ENCODE data around the gene ZMAT5.

Gene ZMAT5

DNA sequence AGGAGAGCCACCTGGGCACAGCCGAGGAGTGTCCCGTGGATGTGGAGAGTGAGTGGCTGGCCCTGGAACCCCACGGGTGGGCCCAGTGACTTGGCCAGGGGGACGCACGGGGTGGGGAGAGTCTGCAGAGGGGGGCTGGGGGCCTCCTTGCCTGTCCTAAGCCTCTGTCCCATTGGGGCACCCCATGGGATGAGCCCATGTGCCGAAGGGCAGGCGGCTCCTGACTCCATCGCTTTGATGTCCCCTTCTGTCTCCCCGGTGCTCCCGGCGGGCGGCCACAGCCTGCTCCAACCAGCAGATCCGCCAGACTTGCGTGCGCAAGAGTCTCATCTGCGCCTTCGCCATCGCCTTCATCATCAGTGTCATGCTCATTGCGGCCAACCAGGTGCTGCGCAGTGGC, 37.6 kb downstream of the ZMAT5 start:
- no peak for TF ChIP-seq Cebpa-rat (IDR thresholded peaks at IDR 0.05)
- Histone ChIP-seq H3K27me3 (peaks cover 2 to 26% (median 12%) of the 10 kb centered on the region in 11 experiments; a peak in 13 of 22 replicates), H3K4me2 (no peak overlapping the region), H3K9ac (no peak overlapping the region), H3K4me1 (peaks cover 3 to 28% (median 14%) of the 10 kb centered on the region in 10 experiments; a peak in 19 of 20 replicates), H3K27ac (no peak overlapping the region), H3K9me3 (replicated peaks in 1 of 11) (no peaks in the 10 kb centered on the region), H3K4me3 (no peak overlapping the region), H3K36me3 (peaks cover 0 to 20% (median 4%) of the 10 kb centered on the region in 11 experiments; a peak in 9 of 22 replicates), H4K20me1 (peaks cover 0 to 61% (median 6%) of the 10 kb centered on the region in 11 experiments; a peak in 10 of 22 replicates)

DNA sequence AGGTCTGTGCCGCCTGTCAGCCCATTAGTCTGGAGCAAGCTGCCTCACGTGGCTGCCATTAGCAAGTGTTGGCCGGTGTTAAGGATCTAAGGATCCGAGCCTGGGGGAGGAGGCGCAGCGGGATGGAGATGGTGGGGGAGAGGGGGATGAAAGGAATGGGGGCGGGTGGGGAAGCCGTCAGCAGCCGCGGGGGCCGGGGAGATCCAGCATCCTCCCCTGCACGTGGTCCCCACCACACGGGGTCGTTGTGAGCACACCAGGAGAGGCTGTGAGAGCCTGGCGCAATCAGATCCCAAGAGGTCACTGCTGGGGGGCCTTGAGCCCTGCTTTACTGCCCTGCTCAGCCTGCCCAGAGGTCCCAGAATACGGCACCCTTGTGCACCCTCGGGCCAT, 39.7 kb downstream of the ZMAT5 start:
- peaks cover 0 to 17% (median 4%) of the 10 kb centered on the region in 11 experiments; a peak in 9 of 22 replicates for H3K36me3 ChIP-seq
- H3K27me3 ChIP-seq, result peaks cover 12 to 37% (median 30%) of the 10 kb centered on the region in 11 experiments
- no peak overlapping the region for H3K4me3 ChIP-seq
- no peak overlapping the region for H3K9ac ChIP-seq
- H3K4me1 ChIP-seq, result peaks cover 0 to 11% (median 0%) of the 10 kb centered on the region in 10 experiments; a peak in 7 of 20 replicates
- TF ChIP-seq Cebpa-rat (IDR thresholded peaks at IDR 0.05), result no peak
- no peak overlapping the region for H3K27ac ChIP-seq
- H3K4me2 ChIP-seq, result peak overlapping the region in 4 of 11 experiments; percentile 15 to 37 (median 29); a peak in 3 of 22 replicates
- peaks cover 0 to 67% (median 7%) of the 10 kb centered on the region in 11 experiments; a peak in 8 of 22 replicates for H4K20me1 ChIP-seq
- no peaks in the 10 kb centered on the region for H3K9me3 ChIP-seq (replicated peaks in 1 of 11)

DNA sequence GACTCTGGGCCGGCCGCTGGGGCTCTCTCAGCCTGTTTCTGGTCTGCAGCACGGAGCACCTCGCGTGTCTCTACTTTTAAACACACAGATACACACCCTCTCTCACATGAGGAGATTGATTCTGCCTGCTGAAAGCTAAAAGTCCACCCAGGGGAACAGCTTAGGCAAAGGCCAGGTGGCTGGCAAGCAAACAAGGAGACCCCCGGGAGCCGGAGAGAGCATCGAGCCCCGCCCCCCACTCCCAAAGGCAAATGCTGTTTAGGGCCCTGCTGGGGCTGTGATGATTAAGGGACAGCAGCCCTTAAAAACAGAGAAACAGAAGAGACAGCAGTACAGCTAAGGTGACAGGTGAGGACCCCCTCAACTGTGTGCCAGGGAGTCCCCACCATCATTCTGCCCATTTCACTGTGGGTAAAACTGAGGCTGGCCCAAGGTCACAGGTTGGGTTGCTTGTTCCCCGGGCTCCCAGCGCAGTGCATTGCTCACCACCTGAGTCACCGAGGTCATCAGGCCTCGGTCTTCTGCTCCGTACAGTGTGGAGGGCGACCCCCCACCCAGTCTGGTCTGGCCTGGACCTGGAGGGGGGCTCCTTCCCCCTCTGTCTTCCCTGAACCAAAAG, 40.2 kb downstream of the ZMAT5 start:
- Histone ChIP-seq H3K27ac (no peak overlapping the region), H3K9me3 (replicated peaks in 1 of 11) (no peaks in the 10 kb centered on the region), H3K4me2 (peak overlapping the region in 6 of 11 experiments; percentile 7 to 37 (median 26); a peak in 8 of 22 replicates), H3K27me3 (peaks cover 17 to 42% (median 35%) of the 10 kb centered on the region in 11 experiments), H3K9ac (peak overlapping the region in 2 of 11 experiments; percentile 4 to 24; a peak in 2 of 22 replicates), H3K4me1 (peaks cover 0 to 11% (median 0%) of the 10 kb centered on the region in 10 experiments; a peak in 7 of 20 replicates), H3K4me3 (no peak overlapping the region), H4K20me1 (peaks cover 0 to 71% (median 7%) of the 10 kb centered on the region in 11 experiments; a peak in 10 of 22 replicates), H3K36me3 (peaks cover 0 to 15% (median 4%) of the 10 kb centered on the region in 11 experiments; a peak in 9 of 22 replicates)
- TF ChIP-seq Cebpa-rat (IDR thresholded peaks at IDR 0.05), result no peak

DNA sequence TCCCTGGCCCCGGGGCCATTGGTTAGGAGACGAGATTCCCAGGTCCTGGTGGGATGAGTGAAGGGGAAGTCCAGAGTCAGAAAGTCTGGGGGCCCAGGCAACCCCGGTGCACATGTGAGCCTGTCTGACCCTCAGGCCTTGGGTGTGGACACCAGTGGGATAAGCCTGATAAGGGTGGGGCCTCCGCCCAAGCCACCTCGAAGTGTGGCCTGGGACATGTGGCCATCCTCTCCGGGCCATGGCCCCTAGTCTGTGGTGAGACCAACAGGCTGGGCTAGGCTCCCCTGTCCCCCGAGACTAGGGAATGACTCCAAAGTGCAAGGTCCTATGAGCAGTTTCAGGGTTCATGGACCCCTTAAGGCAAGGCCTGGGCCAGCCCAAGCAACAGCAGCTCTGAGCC, 40.7 kb downstream of the ZMAT5 start:
- Histone ChIP-seq H3K27me3 (peaks cover 23 to 47% (median 41%) of the 10 kb centered on the region in 11 experiments), H3K9ac (peak overlapping the region in 2 of 11 experiments; percentile 4 to 24; a peak in 1 of 22 replicates), H3K4me2 (peak overlapping the region in 6 of 11 experiments; percentile 7 to 37 (median 26); a peak in 6 of 22 replicates), H3K9me3 (replicated peaks in 1 of 11) (no peaks in the 10 kb centered on the region), H3K4me1 (peaks cover 0 to 11% (median 0%) of the 10 kb centered on the region in 10 experiments; a peak in 7 of 20 replicates), H4K20me1 (peaks cover 0 to 74% (median 7%) of the 10 kb centered on the region in 11 experiments; a peak in 11 of 22 replicates), H3K4me3 (no peak overlapping the region), H3K36me3 (peaks cover 0 to 11% (median 4%) of the 10 kb centered on the region in 11 experiments; a peak in 9 of 22 replicates), H3K27ac (no peak overlapping the region)
- no peak for TF ChIP-seq Cebpa-rat (IDR thresholded peaks at IDR 0.05)

DNA sequence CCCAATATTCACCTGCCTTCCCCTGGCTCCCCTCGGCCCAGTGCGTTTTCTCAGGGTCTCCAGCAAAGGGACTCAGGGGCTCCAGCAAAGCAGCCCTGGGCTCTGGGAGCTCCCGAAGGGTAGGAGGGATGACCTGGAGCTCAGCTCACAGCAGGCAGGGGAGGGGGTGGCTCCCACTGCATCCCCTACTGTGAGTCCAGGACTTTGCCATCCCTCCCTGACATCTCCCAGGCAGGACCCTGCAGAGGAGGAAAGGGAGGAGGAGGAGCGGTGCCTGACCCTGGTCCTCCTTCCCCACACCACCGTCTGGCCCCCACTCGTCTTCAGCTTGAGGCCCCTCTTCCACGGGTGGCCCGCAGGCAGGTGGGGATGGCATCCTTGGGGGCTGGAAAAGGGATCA, 42.0 kb downstream of the ZMAT5 start:
- no peak for TF ChIP-seq Cebpa-rat (IDR thresholded peaks at IDR 0.05)
- no peak overlapping the region for H3K9ac ChIP-seq

DNA sequence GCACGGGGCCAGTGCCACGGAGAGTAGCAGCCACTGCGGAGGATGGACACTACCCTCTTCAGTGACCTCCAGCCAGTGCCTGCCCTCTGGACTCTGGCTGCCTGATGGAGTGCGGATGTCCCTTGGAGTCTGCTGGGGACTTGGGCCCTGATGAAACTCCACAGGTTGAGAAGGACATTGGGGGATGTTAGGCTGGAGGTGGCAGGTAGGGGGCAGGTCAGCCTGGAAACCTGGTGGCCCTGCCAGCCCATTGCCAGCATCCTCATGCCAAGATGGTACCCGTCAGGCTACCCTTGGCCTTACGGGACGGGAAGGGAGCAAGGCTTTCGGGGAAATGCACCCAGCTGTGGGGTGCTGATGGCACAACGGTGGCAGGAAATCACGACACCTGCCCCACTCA, 43.0 kb downstream of the ZMAT5 start:
- Histone ChIP-seq H3K4me1 (peaks cover 0 to 19% (median 4%) of the 10 kb centered on the region in 10 experiments; a peak in 9 of 20 replicates), H3K27me3 (peaks cover 45 to 71% (median 64%) of the 10 kb centered on the region in 11 experiments), H3K36me3 (no peaks in the 10 kb centered on the region), H3K9me3 (replicated peaks in 1 of 11) (no peaks in the 10 kb centered on the region), H3K9ac (no peak overlapping the region), H3K4me3 (no peak overlapping the region), H3K27ac (no peak overlapping the region), H3K4me2 (no peak overlapping the region), H4K20me1 (peaks cover 0 to 85% (median 24%) of the 10 kb centered on the region in 11 experiments; a peak in 14 of 22 replicates)
- no peak for TF ChIP-seq Cebpa-rat (IDR thresholded peaks at IDR 0.05)

More for the DNA sequence above, 42.0 kb downstream of the ZMAT5 start:
- Histone ChIP-seq H3K36me3 (no peaks in the 10 kb centered on the region; a peak in 1 of 22 replicates), H3K27ac (no peak overlapping the region), H3K4me2 (no peak overlapping the region), H3K4me3 (no peak overlapping the region), H4K20me1 (peaks cover 0 to 78% (median 15%) of the 10 kb centered on the region in 11 experiments; a peak in 14 of 22 replicates), H3K4me1 (peaks cover 0 to 19% (median 4%) of the 10 kb centered on the region in 10 experiments; a peak in 9 of 20 replicates), H3K9me3 (replicated peaks in 1 of 11) (no peaks in the 10 kb centered on the region), H3K27me3 (peaks cover 35 to 60% (median 53%) of the 10 kb centered on the region in 11 experiments)

DNA sequence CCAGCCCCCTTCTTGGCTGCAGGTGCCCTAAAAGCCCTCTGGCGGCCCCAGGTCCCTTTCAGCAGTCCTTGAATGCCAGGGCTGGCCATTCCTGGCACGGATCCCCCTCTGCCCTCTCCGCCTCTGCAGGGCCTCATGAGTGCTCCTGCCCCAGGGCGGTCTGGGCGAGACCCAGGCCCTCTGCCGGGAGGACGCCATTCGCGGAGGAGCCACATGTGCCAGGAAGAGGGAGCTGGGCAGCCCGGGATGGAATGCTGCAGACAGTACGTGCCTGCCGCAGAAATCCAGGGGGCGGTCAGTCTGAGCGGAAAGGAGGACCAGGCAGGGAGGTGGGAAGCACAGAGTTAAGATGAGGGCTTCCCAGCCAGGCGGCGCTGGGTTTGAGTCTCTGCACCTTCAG, 44.2 kb downstream of the ZMAT5 start:
- no peak overlapping the region for H3K4me2 ChIP-seq
- no peak overlapping the region for H3K9ac ChIP-seq
- H3K27me3 ChIP-seq, result peaks cover 57 to 82% (median 76%) of the 10 kb centered on the region in 11 experiments
- peaks cover 0 to 87% (median 25%) of the 10 kb centered on the region in 11 experiments; a peak in 14 of 22 replicates for H4K20me1 ChIP-seq
- no peaks in the 10 kb centered on the region for H3K9me3 ChIP-seq (replicated peaks in 1 of 11)
- no peak overlapping the region for H3K27ac ChIP-seq
- no peak overlapping the region for H3K4me3 ChIP-seq
- peaks cover 0 to 19% (median 4%) of the 10 kb centered on the region in 10 experiments; a peak in 9 of 20 replicates for H3K4me1 ChIP-seq
- H3K36me3 ChIP-seq, result no peaks in the 10 kb centered on the region
- TF ChIP-seq Cebpa-rat (IDR thresholded peaks at IDR 0.05), result no peak

DNA sequence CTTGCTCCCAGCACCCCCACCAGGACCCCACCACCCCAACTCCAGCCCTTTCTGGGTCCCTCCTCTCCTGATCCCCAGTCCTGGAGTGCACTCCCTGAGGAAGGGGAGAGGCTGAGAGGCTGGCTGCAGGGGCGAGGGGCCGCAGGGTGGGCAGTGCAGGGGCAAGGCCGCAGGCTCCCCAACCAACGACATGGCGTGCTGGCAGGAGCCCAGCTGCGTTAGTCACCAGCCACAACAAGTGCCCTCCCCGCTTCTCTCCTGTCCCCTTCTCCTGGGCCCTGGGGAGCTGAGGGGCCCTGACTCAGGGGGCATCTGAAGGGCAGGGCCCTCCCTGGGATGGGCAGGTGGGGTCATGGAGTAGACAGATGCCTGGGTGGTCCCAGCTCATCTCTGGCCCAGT, 44.7 kb downstream of the ZMAT5 start:
- TF ChIP-seq Cebpa-rat (IDR thresholded peaks at IDR 0.05), result no peak
- H3K4me3 ChIP-seq, result no peak overlapping the region
- H4K20me1 ChIP-seq, result peaks cover 0 to 92% (median 29%) of the 10 kb centered on the region in 11 experiments; a peak in 14 of 22 replicates
- no peak overlapping the region for H3K4me2 ChIP-seq
- peaks cover 61 to 87% (median 80%) of the 10 kb centered on the region in 11 experiments for H3K27me3 ChIP-seq
- no peaks in the 10 kb centered on the region for H3K9me3 ChIP-seq (replicated peaks in 1 of 11)
- H3K9ac ChIP-seq, result no peak overlapping the region
- H3K27ac ChIP-seq, result no peak overlapping the region
- peaks cover 0 to 18% (median 4%) of the 10 kb centered on the region in 10 experiments; a peak in 8 of 20 replicates for H3K4me1 ChIP-seq
- no peaks in the 10 kb centered on the region for H3K36me3 ChIP-seq

DNA sequence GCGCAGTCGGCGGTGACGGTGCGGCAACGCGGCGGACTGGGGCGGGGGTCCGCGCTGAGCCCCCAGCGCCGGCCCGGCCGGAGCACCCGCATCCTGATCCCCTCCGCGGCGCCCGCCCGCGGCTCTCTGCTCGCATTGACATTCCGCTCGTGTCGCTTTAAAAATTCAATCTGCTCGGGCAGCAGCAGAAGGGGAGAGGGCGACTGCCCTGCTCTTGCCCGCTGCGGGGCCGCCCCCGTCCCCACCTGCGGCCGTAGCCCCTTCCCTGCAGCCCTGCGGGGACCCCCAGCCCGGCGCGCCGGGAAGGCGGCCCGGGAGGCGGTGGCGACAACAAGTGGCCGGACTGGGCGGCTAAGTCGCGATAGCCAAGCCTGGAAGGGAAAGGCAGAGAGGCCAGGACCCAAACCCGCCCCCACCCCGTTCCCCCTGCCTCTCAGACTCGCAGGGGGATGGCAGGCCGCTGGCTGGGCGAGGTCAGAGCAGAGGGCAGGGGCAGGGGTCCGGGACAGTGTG, 45.9 kb downstream of the ZMAT5 start:
- peak overlapping the region in 9 of 11 experiments; percentile 7 to 89 (median 38); a peak in 8 of 22 replicates for H3K4me2 ChIP-seq

More for the DNA sequence above, 45.9 kb downstream of the ZMAT5 start:
- H3K27me3 ChIP-seq, result peaks cover 68 to 99% (median 92%) of the 10 kb centered on the region in 11 experiments
- peaks cover 0 to 8% (median 4%) of the 10 kb centered on the region in 10 experiments; a peak in 4 of 20 replicates for H3K4me1 ChIP-seq
- H3K4me3 ChIP-seq, result 0 out of 20 replicates have a peak overlapping the region, but pooled peaks of 1 of the 10 experiments have one; percentile 19
- no peak overlapping the region for H3K9ac ChIP-seq
- H3K9me3 ChIP-seq (replicated peaks in 1 of 11), result no peaks in the 10 kb centered on the region
- no peak overlapping the region for H3K27ac ChIP-seq
- H4K20me1 ChIP-seq, result peaks cover 0 to 95% (median 31%) of the 10 kb centered on the region in 11 experiments; a peak in 14 of 22 replicates
- no peaks in the 10 kb centered on the region for H3K36me3 ChIP-seq
- no peak for TF ChIP-seq Cebpa-rat (IDR thresholded peaks at IDR 0.05)

Data from BLaER1 treated with 17β-estradiol and CSF1 and Interleukin-3, amounts not matched to agents 10 nM and 100 nM (cell line).